Frontal cortex (tissue), 4 donors: ENCODE measurements around the gene HNRNPH1. TPM values are rescaled to one million over a fixed set of nuclear protein-coding genes. Genes with fewer than 3 reads are reported as not detected.

ENCODE experiments used
- DNase-seq, 2 donors: peaks; one replicate each; pipeline ENCODE4 v3.0.0; 2012; ENCODE audit warnings: low spot score in 2 of 2
- FAIRE-seq: peaks from 2 replicates; lab custom pipeline; 2012; peaks lifted over from hg19 to GRCh38; lab: Jason Lieb, UNC
- total RNA-seq: library from RNA; depleted of rRNA; stranded (reverse); fragments of >200 nt; gene quantifications from one replicate; pipeline ENCODE4 v1.2.3, GENCODE V29; 2014
- donor health status: control.
- donor health status: control.
- donor health status: control.

The HNRNPH1 gene
- total RNA-seq, 1 donor from 2014 or later: 818 TPM

- DNase-seq (no peak), FAIRE-seq (no peak)
These were observed 1.4 kb upstream of the HNRNPH1 start for GRCh38 chr5:179624841-179625271.

- FAIRE-seq (no peak), DNase-seq (peak in 1 of 2 donors; percentile 46)
These were observed 653 bp upstream of the HNRNPH1 start for GRCh38 chr5:179623906-179624741.

DNA sequence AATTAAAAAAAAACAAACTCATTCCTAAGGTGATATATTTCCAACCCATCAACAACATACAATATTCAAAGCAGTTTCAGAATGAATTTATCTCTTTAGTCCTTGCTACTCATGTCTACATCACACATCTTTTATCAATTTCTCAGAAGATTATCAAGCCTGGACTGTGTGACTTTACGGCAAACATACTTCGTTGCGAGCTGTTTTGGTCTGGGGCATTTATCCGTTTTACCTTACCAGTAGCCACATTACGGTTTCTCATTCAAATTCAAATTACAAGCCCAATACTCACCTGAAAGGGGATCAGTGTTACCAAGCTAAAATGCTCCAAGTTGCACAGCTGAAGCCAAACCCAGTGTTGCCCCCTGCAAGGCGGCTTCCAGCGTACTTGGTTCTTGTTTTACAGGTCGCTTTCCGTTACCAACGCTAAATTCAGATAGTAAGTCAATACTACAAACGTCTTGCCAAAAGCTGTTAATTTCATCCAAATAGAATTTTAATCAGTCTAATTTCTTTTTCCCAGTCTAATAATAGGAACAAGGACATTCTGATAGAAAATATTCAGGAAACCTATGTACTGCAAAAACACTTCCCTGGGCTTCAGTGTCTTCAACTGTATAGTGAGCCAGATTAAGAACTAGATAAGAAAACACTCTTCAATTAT lies 1.8 kb downstream of the HNRNPH1 start:
- DNase-seq (no peak), FAIRE-seq (no peak)

DNA sequence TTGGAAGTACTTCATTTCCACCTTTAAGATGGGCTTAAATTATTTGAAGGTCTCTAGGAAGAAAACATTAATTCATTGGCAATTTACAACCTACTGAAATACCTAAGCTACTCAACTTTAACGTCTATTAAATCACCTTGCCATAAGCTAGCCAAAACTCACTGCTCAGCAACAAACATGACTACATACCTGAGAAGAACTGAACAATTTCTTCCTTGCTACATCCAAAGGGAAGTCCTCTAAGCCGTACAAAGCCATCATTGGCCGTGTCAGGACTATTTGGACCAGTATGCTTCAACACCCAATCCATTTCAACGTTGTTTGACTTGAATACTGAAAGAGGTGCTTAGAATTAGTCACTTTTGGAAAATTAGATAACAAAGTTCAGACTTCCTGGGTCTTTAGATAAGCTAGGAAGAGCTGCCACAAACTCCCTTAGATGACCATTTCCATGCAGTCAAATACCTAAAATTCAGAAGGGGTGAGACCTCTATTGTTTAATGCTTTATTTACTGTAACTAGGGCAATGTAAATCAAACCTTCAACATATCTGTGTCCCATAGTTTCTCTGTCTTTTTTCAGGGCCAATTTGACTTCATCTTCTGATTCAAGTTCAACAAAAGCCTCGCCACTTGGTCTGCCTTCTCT lies 2.6 kb downstream of the HNRNPH1 start:
- FAIRE-seq: no peak
- no peak for DNase-seq

- no peak for FAIRE-seq
These were observed 3.2 kb downstream of the HNRNPH1 start for GRCh38 chr5:179620293-179620692.

DNA sequence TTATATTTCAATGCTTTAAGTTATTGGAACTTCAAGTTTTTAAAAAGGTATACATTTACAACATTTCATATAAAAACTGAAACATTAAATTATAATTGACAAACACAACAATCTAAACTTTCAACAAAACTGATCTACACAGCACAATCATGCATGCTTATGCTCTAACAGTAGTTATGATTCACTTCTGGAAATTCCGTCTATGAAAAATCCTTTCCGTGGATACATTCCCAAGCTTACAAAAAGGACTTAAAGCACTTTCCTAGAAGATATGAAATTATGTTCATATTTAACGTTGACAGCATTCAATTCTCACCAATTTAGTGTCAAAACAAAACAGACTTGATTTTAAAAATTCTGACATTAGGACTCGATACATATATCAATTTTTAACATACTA lies 3.7 kb downstream of the HNRNPH1 start:
- no peak for FAIRE-seq
- DNase-seq: no peak

More at GRCh38 chr5:179620293-179620692, 3.2 kb downstream of the HNRNPH1 start:
- DNase-seq: no peak

DNA sequence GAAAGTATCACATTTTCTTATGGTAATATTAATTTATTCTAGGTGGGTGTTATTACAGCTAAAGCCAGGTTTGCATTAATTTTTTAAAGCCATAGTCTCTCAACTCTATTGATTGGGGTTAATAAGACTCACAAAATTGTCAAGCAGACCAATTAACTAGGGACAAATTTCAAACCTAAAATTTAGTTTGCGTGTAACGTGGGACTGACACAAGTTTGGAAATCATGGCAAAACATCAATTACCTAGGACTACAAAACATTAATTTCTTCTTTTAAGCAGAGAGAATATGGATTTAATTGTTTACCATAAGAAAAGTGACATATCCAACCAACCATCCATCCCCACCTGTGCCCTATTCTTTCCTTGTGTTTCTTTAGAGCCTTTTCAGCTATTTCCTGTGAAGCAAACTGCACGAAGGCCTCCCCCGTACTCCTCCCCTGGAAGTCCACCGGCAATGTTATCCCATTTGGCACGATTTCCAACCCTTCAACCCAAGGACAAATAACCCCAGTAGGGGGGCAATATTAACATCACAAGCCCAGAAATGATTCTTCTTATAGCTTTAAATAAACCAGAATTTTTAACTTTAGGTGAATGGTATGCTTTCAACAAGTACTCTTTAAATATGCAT lies 4.4 kb downstream of the HNRNPH1 start:
- DNase-seq (no peak), FAIRE-seq (no peak)

DNA sequence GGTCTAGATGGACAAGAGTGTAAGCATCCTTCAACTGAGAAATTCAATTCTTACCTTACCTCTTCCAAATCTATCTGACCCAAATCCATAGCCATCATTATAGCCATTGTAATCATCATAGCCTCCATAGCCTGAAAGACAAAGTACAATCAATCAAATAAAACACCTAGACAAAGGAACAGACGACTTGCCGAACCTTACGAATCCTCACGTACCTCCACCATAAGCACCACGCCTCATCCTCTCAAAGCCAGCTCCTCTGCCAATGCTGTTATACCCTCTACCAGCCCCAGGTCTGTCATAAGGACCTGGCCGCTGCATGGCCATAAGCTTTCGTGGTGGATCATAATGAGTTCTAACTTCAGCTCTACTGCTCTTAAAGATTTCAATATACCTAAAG lies 5.5 kb downstream of the HNRNPH1 start:
- FAIRE-seq (no peak), DNase-seq (no peak)

DNA sequence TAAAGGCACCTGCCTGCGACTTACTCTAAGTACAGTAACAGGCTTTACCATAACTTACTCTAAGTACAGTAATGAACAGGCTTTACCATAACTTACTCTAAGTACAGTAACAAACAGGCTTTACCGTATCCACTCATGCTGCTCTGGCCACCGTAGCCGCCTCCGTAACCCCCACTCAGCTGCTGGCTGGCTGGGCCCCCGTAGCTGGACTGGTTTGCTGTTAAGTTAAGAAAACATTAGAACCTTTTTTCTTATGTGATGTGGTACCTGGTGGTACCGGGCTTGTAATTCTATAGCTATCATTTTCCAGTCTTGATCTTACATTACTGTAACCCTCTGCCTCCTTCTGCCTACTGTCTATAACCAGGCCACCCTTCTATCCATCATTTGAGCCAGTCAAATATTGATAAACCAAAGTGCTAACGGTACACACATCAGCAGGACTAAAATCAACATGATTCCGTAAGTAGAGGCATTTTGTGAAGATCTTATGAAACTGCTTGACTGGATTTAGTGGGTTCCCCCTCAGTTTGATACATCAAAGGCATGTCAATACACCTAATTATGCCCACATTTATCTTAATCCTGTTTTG lies 7.4 kb downstream of the HNRNPH1 start:
- no peak for DNase-seq

DNA sequence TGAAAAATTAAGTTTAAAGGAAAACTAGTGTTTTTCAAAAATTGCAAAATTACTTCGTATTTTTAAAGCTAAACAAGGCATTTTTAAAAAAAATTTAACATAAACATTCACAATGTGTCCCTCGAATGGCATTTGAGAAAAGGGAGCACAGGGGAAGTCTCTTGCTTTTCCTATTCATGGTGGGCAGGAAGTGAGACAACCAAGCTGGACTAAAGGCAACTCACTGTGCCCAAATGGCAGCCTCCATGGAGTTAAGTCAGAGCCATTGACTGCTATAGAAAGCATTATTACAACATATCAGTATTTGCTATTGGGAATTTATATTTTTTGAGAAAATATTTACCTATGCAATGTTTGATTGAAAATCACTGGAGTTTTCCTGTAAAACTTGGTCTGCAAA lies 8.3 kb downstream of the HNRNPH1 start:
- no peak for DNase-seq
- no peak for FAIRE-seq

More for the DNA sequence above, 7.4 kb downstream of the HNRNPH1 start:
- FAIRE-seq: no peak

GRCh38 chr5:179614745-179615144 lies 8.7 kb downstream of the HNRNPH1 start:
- no peak for DNase-seq

GRCh38 chr5:179613460-179614071 lies 9.9 kb downstream of the HNRNPH1 start:
- DNase-seq: no peak
- no peak for FAIRE-seq

More at GRCh38 chr5:179614745-179615144, 8.7 kb downstream of the HNRNPH1 start:
- no peak for FAIRE-seq

DNA sequence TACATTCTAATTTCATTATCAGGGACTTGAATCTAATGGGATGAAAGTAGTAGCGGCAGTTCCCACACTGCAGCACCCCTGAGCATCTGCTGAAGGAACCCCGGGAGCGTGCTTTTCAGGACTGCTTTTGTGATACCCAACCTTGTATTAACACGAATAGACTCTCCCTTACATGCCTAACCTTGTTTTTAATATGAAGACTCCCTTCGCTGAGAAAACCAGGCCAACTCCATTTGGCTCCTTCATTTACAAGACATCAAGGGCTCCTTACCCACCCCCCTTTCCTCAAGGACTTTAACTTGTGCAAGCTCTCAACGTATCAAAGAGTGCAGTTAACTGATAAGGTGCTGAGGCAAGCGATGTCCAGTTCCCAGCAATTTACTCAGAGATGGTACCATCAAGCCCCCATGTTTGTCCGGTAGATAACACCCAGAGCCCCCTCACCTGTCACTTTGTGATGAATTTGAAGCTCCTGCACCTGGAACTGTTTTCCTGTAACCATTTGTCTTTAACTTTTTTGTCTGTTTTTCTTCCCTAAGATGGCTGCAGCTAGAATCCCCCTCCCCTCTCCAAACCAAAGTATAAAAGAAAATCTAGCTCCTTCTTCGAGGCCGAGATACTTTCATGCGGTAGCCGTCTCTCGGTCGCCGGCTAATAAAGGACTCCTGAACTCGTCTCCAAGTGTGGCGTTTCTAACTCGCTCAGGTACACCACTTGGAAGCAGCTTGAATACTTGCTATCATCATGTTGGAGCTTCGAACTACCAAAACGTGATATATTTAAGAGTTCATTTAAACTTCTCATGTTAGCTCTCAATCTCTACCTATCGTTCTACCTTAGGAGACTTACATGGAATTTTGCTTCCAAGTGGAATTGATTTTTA lies 10.7 kb downstream of the HNRNPH1 start:
- DNase-seq (no peak), FAIRE-seq (no peak)

- FAIRE-seq: no peak
- no peak for DNase-seq
These were observed 12.6 kb downstream of the HNRNPH1 start for GRCh38 chr5:179610903-179611265.

DNA sequence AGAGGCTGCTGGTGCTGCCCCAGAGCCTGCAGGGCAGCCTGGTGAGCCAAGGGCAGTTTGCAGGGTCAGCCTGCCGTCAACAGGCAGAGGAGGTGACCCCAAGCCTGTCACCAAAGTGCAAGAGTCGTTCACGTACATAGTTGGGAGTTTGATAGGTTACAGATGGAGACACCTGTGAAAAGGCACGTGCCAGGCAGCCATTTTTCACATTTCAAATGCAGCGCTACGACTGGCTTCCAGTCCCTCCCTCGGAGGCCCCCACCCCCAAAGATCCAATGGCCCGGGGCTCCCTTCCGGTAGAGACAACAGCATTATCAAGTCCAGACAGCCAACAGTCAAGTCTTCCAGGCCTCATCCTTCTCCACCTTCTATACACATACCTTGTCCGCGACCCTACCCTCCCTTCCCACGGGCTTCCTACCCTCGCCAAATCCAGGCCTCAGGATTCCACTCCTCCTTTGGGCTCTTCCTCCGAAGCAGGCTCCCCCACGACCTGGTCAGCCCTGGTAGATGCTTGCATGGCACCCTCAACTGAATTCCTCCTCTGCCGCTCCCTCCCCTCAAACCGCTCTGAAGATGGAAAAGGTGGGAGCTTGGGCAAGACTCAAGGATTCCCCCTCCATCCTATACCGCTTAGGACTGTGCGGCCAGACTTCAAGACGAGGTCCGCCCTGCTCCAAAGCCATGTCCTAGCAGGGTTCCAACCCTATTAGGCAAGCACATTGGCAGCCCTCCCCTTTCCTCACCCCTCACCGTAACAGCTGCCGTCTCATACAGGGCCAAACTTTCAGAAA lies 13.2 kb downstream of the HNRNPH1 start:
- no peak for DNase-seq

DNA sequence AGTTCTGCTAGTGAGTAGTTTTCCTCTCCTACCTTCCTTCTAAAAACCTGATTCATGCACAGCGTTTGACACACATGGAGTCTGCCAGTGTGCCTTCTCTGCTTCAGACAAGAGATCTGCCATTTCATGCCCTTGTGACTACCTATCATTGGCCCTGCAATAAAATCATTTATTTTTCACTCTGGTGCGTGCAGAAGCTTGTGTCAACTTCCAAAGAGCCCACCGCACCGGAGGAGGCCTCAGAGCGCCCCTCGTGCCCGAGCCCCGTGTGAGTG lies 13.7 kb downstream of the HNRNPH1 start:
- DNase-seq (no peak), FAIRE-seq (no peak)

More for the DNA sequence above, 13.2 kb downstream of the HNRNPH1 start:
- no peak for FAIRE-seq

- FAIRE-seq (no peak), DNase-seq (no peak)
These were observed 15.3 kb downstream of the HNRNPH1 start for GRCh38 chr5:179608131-179608581.
